Uterus (tissue), 4 donors: ENCODE data around the gene GMPPB. TPM values are rescaled to one million over a fixed set of nuclear protein-coding genes. Genes with fewer than 3 reads are reported as not detected.

Experiments used
- DNase-seq, 2 donors: peaks; one replicate each; pipeline ENCODE4 v3.0.0-alpha.2; 2019 to 2020
- H3K27ac ChIP-seq, 2 donors: fragments of 200-600 bp; sonication (generic); 1 replicate in 1 of 2; 2 replicates in 1 of 2; pipeline ENCODE4 v1.5.1; 2016 to 2018
- H3K27me3 ChIP-seq, 2 donors: fragments of 200-600 bp; sonication (generic); one replicate each; pipeline ENCODE4 v1.5.1; 2018 to 2019; ENCODE audit warnings: control low read depth in 1 of 2
- H3K36me3 ChIP-seq, 2 donors: fragments of 200-600 bp; sonication (generic); one replicate each; pipeline ENCODE4 v1.5.1; 2019; ENCODE audit warnings: control low read depth in 1 of 2
- H3K4me1 ChIP-seq, 2 donors: fragments of 200-600 bp; sonication (generic); one replicate each; pipeline ENCODE4 v1.5.1; 2018 to 2019; ENCODE audit warnings: control low read depth in 1 of 2
- H3K4me3 ChIP-seq, 2 donors: fragments of 200-600 bp; sonication (generic); 1 replicate in 1 of 2; 2 replicates in 1 of 2; pipeline ENCODE4 v1.5.1; 2018 to 2019; ENCODE audit warnings: mild to moderate bottlenecking in 1 of 2
- H3K9me3 ChIP-seq, 2 donors: fragments of 200-600 bp; sonication (generic); one replicate each; pipeline ENCODE4 v1.5.1; 2019; ENCODE audit warnings: control low read depth in 1 of 2
- CTCF ChIP-seq, 4 experiments: fragments of 200-600 bp in 2 of 4; fragments of 450-650 bp in 2 of 4; sonication (generic) in 2 of 4; IDR thresholded peaks; one replicate each; pipeline ENCODE4 v1.5.1; 2016 to 2019; ENCODE audit warnings: antibody characterized with exemption in 4 of 4, mild to moderate bottlenecking in 2 of 4, moderate library complexity in 1 of 4
- POLR2A ChIP-seq, 2 donors: fragments of 450-650 bp; IDR thresholded peaks; one replicate each; pipeline ENCODE4 v1.6.1; 2016; ENCODE audit warnings: antibody characterized with exemption in 2 of 2, mild to moderate bottlenecking in 1 of 2, moderate library complexity in 1 of 2
- intact Hi-C: fragments of 100-400 bp; cut with DNase I; formaldehyde crosslinking; loops from one replicate; pipeline ENCODE4 v1.15.1; 2023; ENCODE audit warnings: low total_unique reads
- total RNA-seq, 4 donors: library from RNA; depleted of rRNA in 3 of 4; stranded (reverse); fragments of >200 nt in 3 of 4; gene quantifications; one replicate each; pipeline versions ENCODE4 v1.1.0 to v1.2.4, GENCODE V29; 2014 to 2023
- donor health status: DM: yes; HTN: yes; CAD: no.

Gene GMPPB
- total RNA-seq, 4 donors from 2014 or later = 7.7 to 44.8 (median 27.1) TPM

- Histone ChIP-seq H3K9me3 (no peaks in the 10 kb centered on the region), H3K36me3 (no peaks in the 10 kb centered on the region), H3K27ac (no peak overlapping the region), H3K4me1 (no peaks in the 10 kb centered on the region), H3K4me3 (no peak overlapping the region), H3K27me3 (no peaks in the 10 kb centered on the region)
- DNase-seq = no peak
- intact Hi-C loops = no loop called here
- TF ChIP-seq CTCF (IDR thresholded peaks at IDR 0.05) (no peak), POLR2A (IDR thresholded peaks at IDR 0.05) (no peak)
Observed at GRCh38 chr3:49683162-49683561, 40.6 kb downstream of the GMPPB start.

GRCh38 chr3:49681543-49681942, 42.2 kb downstream of the GMPPB start:
- no peak for DNase-seq
- intact Hi-C loops = no loop called here
- Histone ChIP-seq H3K4me1 (no peaks in the 10 kb centered on the region), H3K27ac (no peak overlapping the region), H3K27me3 (no peaks in the 10 kb centered on the region), H3K9me3 (no peaks in the 10 kb centered on the region), H3K4me3 (no peak overlapping the region), H3K36me3 (no peaks in the 10 kb centered on the region)
- TF ChIP-seq CTCF (IDR thresholded peaks at IDR 0.05) (no peak), POLR2A (IDR thresholded peaks at IDR 0.05) (no peak)

- intact Hi-C loops = no loop called here
Observed at GRCh38 chr3:49681232-49681522, 42.6 kb downstream of the GMPPB start.

GRCh38 chr3:49680493-49681231, 43.1 kb downstream of the GMPPB start:
- no peaks in the 10 kb centered on the region for H3K9me3 ChIP-seq
- no peaks in the 10 kb centered on the region for H3K27me3 ChIP-seq
- no peaks in the 10 kb centered on the region for H3K36me3 ChIP-seq
- no peak overlapping the region for H3K27ac ChIP-seq
- no peak for DNase-seq
- no peaks in the 10 kb centered on the region for H3K4me1 ChIP-seq
- intact Hi-C loops = no loop called here
- no peak overlapping the region for H3K4me3 ChIP-seq
- TF ChIP-seq CTCF (IDR thresholded peaks at IDR 0.05) (no peak), POLR2A (IDR thresholded peaks at IDR 0.05) (no peak)

More at GRCh38 chr3:49681232-49681522, 42.6 kb downstream of the GMPPB start:
- Histone ChIP-seq H3K4me3 (no peak overlapping the region), H3K27ac (no peak overlapping the region), H3K4me1 (no peaks in the 10 kb centered on the region), H3K36me3 (no peaks in the 10 kb centered on the region), H3K9me3 (no peaks in the 10 kb centered on the region), H3K27me3 (no peaks in the 10 kb centered on the region)
- no peak for DNase-seq
- TF ChIP-seq POLR2A (IDR thresholded peaks at IDR 0.05) (no peak), CTCF (IDR thresholded peaks at IDR 0.05) (no peak)

- Histone ChIP-seq H3K4me1 (peaks cover 0 to 8% of the 10 kb centered on the region in 2 donors), H3K27me3 (no peaks in the 10 kb centered on the region), H3K9me3 (no peaks in the 10 kb centered on the region), H3K27ac (no peak overlapping the region), H3K4me3 (no peak overlapping the region), H3K36me3 (no peaks in the 10 kb centered on the region)
- no peak for TF ChIP-seq CTCF (IDR thresholded peaks at IDR 0.05)
- TF ChIP-seq POLR2A (IDR thresholded peaks at IDR 0.05) = no peak
- DNase-seq = no peak
- intact Hi-C loops = no loop called here
Observed at GRCh38 chr3:49675912-49676311, 47.8 kb downstream of the GMPPB start.
